Subcutaneous adipose tissue (tissue), 4 donors: Measurements from ENCODE around the gene RNU2-1. TPM values are rescaled to one million over a fixed set of nuclear protein-coding genes. Genes with fewer than 3 reads are reported as not detected.

Source experiments
- CTCF ChIP-seq: fragments of 450-650 bp; IDR thresholded peaks from one replicate; pipeline ENCODE4 v1.5.1; 2016; ENCODE audit warnings: low read depth, mild to moderate bottlenecking, control low read depth, antibody characterized with exemption, moderate library complexity
- total RNA-seq, 4 donors: library from RNA; depleted of rRNA; stranded (reverse); fragments of >200 nt; gene quantifications; one replicate each; pipeline ENCODE4 v1.1.0, GENCODE V29; 2016

RNU2-1 gene
- total RNA-seq, 4 donors from 2014 or later, result not detected

GRCh38 chr17:43217614-43218087 lies 16.1 kb downstream of the RNU2-1 start:
- TF ChIP-seq CTCF, result no peak

DNA sequence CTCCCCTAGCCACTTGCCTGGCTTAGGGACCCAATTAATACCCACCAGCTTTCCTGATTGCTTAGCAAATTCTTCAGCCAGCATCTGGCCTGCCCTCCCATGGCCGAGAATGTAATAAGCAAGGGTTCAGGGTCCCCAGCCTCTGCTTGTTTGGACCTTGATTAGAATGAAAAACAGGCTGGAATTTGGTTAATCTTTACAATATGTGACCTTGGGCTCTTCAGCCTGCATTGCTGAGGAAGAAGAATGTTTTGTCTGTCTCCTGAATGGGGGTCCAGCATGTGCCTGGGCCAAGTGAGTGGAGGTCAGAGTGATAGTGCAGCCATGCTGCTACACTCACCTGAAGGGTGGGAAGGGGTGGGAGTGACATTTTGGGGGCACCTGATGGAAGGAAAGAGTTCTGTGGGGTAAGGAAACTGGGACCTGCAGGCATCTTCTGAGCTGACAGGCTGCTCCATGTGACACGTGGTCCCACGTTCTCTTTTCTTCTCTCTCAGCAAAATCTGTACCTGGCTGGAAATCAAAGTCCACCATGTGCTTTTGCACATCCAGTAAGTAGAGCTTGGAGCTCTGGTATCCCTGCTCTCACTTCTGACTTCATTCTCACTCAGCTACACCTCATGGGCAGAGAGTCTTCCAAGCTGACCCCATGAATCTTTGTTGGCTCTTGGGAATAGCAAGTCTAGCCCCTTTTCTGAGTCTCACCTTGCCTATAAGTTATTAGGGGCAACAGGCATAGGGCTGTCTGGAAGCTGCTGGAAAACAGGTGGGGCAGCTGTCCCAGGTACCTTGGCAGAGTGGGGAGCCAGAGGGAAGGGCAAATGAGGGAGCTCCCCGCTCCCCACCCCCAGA lies 16.8 kb downstream of the RNU2-1 start:
- no peak for TF ChIP-seq CTCF

DNA sequence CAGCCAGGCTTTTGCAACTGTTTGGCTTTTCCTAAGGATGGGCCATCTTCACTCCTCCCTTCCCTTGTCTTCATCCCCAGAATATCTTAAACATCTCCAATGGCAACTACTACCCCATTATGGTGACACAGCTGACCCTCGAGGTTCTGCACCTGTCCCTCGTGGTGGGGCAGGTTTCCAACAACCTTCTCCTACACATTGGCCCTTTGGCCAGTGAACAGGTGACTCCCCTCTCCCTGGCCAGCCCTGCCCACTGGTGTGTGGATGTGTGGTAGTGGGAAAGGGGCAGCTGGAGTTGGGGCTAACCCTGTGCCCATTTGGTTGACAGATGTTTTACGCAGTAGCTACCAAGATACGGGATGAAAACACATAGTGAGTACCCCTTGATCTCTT lies 17.4 kb downstream of the RNU2-1 start:
- TF ChIP-seq CTCF, result no peak

DNA sequence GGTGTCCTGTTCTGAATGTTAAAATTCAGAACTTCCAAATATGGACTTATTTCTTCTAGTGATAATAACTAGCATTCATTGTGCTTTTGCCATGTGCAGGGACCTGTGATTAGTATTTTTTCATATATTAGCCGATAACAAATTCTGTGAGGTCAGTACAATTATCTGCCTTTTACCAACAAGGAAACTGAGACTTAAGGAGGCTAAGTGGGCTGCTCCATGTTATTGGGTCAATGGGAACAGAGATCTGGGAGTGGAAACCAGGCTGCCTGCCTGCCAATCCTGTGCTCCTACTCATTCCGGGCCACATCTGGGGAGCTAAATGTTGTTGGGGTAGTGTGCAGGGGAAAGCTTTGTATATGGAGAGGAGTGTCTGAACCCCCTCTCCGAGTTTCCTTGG lies 18.4 kb downstream of the RNU2-1 start:
- no peak for TF ChIP-seq CTCF

DNA sequence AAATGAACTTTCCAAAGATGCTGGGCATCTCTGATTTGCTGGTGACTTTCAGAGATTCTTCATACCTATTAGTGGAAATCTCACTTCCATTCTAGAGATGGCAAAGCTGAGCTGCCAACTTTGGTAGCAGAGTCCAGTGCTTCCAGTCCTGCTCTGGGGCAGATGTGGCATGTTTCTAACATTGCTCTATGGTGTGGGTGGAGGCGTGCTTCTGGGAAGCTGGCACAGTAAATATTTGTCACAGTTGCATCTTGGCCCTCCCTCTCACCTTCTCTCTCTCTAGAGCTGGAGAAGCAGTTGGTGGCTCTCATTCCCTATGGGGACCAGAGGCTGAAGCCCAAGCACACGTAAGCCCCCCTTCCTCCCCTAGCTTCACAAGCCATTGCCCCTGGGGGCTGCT lies 20.2 kb downstream of the RNU2-1 start:
- no peak for TF ChIP-seq CTCF

- TF ChIP-seq CTCF, result no peak
Measured at GRCh38 chr17:43212641-43213490, 20.9 kb downstream of the RNU2-1 start.
